ENCODE results near the gene ZNF575.
A peak's percentile ranks its signal among the peaks of the same experiment; 100 is the strongest.

The ZNF575 gene

DNA sequence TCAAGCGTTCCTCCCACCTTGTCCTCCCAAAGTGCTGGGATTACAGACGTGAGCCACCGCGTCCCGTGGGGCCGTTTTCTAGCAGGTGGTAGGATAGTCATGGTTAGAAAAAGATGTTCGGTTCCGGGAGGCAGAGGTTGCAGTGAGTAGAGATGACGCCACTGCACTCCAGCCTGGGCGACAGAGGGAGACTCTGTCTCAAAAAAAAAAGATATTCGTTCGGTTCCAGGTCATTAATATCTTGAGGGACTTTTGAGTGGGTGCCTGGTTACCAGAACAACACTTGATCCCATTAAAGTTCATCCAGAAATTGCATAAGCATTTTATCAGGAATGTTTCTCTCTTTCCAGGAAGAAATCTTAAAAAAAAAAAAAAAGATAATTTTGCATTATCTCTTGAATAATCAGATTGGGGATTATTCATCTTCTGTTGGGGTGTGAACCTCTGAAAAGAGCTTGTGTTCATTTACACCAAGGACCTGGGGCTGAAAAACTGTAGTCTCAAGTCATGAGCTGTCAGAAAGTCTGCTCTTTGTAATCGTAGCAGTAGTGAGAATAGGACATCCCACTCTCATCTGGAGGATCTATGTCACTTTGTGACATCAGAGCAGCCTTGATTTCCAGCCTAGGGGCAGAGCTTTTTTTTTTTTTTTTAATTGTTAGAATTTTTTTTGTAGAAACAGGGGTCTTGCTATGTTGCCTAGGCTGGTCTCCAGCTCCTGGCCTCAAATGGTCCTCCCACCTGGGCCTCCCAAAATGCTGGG is 4.9 kb upstream of the ZNF575 start (continued):
- TF ChIP-seq, protein P1, sequence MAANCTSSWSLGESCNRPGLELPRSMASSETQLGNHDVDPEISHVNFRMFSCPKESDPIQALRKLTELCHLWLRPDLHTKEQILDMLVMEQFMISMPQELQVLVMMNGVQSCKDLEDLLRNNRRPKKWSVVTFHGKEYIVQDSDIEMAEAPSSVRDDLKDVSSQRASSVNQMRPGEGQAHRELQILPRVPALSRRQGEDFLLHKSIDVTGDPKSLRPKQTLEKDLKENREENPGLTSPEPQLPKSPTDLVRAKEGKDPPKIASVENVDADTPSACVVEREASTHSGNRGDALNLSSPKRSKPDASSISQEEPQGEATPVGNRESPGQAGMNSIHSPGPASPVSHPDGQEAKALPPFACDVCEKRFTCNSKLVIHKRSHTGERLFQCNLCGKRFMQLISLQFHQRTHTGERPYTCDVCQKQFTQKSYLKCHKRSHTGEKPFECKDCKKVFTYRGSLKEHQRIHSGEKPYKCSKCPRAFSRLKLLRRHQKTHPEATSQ (tag by site-specific recombination; IDR thresholded peaks at IDR 0.05), result no peak
- TF ChIP-seq ZNF837 (tag by site-specific recombination; IDR thresholded peaks at IDR 0.05) (no peak), ZSCAN16 (tag by site-specific recombination; IDR thresholded peaks at IDR 0.05) (no peak), ZNF521 (tag by site-specific recombination; IDR thresholded peaks at IDR 0.05) (no peak), ZNF560 (tag by site-specific recombination; IDR thresholded peaks at IDR 0.05; ENCODE audit: borderline replicate concordance) (no peak), MZF1 (tag by site-specific recombination; IDR thresholded peaks at IDR 0.05; ENCODE audit: borderline replicate concordance) (peak; percentile 15; the same call in 1 of the 2 replicates), ZNF23 (tag by site-specific recombination; IDR thresholded peaks at IDR 0.05; ENCODE audit: borderline replicate concordance) (no peak), ZNF354C (tag by site-specific recombination; IDR thresholded peaks at IDR 0.05; ENCODE audit: borderline replicate concordance, low read depth) (no peak), YY1 (tag by site-specific recombination; IDR thresholded peaks at IDR 0.05) (no peak), ZNF571 (tag by site-specific recombination; IDR thresholded peaks at IDR 0.05) (no peak), ZNF391 (tag by site-specific recombination; IDR thresholded peaks at IDR 0.05; ENCODE audit: borderline replicate concordance, low read depth) (no peak), ZNF701 (tag by site-specific recombination; IDR thresholded peaks at IDR 0.05) (no peak), PRDM2 (tag by site-specific recombination; IDR thresholded peaks at IDR 0.05; ENCODE audit: borderline replicate concordance) (no peak), ZNF133 (tag by site-specific recombination; IDR thresholded peaks at IDR 0.05) (no peak), ZBTB1 (tag by site-specific recombination; IDR thresholded peaks at IDR 0.05) (no peak), ZNF558 (tag by site-specific recombination; IDR thresholded peaks at IDR 0.05) (peak; percentile 16; the same call in 1 of the 2 replicates), ZNF184 (tag by site-specific recombination; IDR thresholded peaks at IDR 0.05) (peak; percentile 88), ZNF24 (tag by site-specific recombination; IDR thresholded peaks at IDR 0.05) (peak; percentile 95), ZBTB44 (tag by site-specific recombination; IDR thresholded peaks at IDR 0.05) (peak; percentile 84; the same call in 1 of the 2 replicates)
- TF ChIP-seq, protein P2, sequence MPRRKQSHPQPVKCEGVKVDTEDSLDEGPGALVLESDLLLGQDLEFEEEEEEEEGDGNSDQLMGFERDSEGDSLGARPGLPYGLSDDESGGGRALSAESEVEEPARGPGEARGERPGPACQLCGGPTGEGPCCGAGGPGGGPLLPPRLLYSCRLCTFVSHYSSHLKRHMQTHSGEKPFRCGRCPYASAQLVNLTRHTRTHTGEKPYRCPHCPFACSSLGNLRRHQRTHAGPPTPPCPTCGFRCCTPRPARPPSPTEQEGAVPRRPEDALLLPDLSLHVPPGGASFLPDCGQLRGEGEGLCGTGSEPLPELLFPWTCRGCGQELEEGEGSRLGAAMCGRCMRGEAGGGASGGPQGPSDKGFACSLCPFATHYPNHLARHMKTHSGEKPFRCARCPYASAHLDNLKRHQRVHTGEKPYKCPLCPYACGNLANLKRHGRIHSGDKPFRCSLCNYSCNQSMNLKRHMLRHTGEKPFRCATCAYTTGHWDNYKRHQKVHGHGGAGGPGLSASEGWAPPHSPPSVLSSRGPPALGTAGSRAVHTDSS (tag by site-specific recombination; IDR thresholded peaks at IDR 0.05), result peak; percentile 40; the same call in 1 of the 2 replicates
- TF ChIP-seq, protein P3, sequence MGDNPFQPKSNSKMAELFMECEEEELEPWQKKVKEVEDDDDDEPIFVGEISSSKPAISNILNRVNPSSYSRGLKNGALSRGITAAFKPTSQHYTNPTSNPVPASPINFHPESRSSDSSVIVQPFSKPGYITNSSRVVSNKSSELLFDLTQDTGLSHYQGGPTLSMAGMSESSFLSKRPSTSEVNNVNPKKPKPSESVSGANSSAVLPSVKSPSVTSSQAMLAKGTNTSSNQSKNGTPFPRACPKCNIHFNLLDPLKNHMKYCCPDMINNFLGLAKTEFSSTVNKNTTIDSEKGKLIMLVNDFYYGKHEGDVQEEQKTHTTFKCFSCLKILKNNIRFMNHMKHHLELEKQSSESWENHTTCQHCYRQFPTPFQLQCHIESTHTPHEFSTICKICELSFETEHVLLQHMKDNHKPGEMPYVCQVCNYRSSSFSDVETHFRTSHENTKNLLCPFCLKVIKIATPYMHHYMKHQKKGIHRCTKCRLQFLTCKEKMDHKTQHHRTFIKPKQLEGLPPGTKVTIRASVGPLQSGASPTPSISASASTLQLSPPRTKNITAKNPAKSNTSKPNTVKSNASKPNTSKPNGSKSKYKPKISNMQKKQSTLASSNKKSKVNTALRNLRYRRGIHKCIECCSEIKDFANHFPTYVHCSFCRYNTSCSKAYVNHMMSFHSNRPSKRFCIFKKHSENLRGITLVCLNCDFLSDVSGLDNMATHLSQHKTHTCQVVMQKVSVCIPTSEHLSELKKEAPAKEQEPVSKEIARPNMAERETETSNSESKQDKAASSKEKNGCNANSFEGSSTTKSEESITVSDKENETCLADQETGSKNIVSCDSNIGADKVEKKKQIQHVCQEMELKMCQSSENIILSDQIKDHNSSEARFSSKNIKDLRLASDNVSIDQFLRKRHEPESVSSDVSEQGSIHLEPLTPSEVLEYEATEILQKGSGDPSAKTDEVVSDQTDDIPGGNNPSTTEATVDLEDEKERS (tag by site-specific recombination; IDR thresholded peaks at IDR 0.05), result no peak
- TF ChIP-seq, protein P4, sequence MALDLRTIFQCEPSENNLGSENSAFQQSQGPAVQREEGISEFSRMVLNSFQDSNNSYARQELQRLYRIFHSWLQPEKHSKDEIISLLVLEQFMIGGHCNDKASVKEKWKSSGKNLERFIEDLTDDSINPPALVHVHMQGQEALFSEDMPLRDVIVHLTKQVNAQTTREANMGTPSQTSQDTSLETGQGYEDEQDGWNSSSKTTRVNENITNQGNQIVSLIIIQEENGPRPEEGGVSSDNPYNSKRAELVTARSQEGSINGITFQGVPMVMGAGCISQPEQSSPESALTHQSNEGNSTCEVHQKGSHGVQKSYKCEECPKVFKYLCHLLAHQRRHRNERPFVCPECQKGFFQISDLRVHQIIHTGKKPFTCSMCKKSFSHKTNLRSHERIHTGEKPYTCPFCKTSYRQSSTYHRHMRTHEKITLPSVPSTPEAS (tag by site-specific recombination; IDR thresholded peaks at IDR 0.05), result peak; percentile 34; the same call in 1 of the 2 replicates

All from HEK293 (cell line).